DOHH2 (cell line): Measurements from ENCODE around the gene SLC22A14.
"Not testable (repeated sequence)": the region's sequence is repeated elsewhere in the genome, so short reads cannot be mapped to it uniquely, and the experiment has no call there.

Experiments used
- H3F3A ChIP-seq: fragments of 200-600 bp; sonication (generic), shearing (Covaris generic); 2 replicates; pipeline ENCODE4 v1.6.0; 2016; ENCODE audit warnings: antibody characterized with exemption, mild to moderate bottlenecking; ENCODE audit not compliant: control insufficient read depth, insufficient read depth
- H3K27ac ChIP-seq: fragments of 200-600 bp; sonication (generic); 2 replicates; pipeline ENCODE4 v1.5.1; 2014; ENCODE audit warnings: low read depth, mild to moderate bottlenecking, low read length, moderate library complexity
- H3K27me3 ChIP-seq: fragments of 200-600 bp; sonication (generic); 2 replicates; pipeline ENCODE4 v1.6.1; 2014; ENCODE audit warnings: mild to moderate bottlenecking, low read length, mixed read lengths; ENCODE audit not compliant: control insufficient read depth
- H3K36me3 ChIP-seq: fragments of 200-600 bp; sonication (generic); 2 replicates; pipeline ENCODE4 v1.6.1; 2014; ENCODE audit warnings: mild to moderate bottlenecking, low read length, moderate library complexity, mixed read lengths; ENCODE audit not compliant: control insufficient read depth
- H3K4me1 ChIP-seq: fragments of 200-600 bp; sonication (generic); 2 replicates; pipeline ENCODE4 v1.6.1; 2014; ENCODE audit warnings: mild to moderate bottlenecking, low read length, mixed read lengths; ENCODE audit not compliant: control insufficient read depth
- H3K4me2 ChIP-seq: fragments of 200-600 bp; sonication (generic); 2 replicates; pipeline ENCODE4 v1.6.0; 2014; ENCODE audit warnings: mild to moderate bottlenecking, low read length, moderate library complexity
- H3K4me3 ChIP-seq: fragments of 200-600 bp; sonication (generic); 2 replicates; pipeline ENCODE4 v1.5.1; 2014; ENCODE audit warnings: mild to moderate bottlenecking, low read length, mixed read lengths
- H3K79me2 ChIP-seq: fragments of 200-600 bp; sonication (generic); 2 replicates; pipeline ENCODE4 v1.6.1; 2014; ENCODE audit warnings: mild to moderate bottlenecking, low read length, mixed read lengths; ENCODE audit not compliant: control insufficient read depth
- H3K9me2 ChIP-seq: fragments of 200-600 bp; sonication (generic); replicated peaks from 2 replicates; pipeline ENCODE4 v1.6.1; 2014; ENCODE audit warnings: mild to moderate bottlenecking, low read length, mixed read lengths; ENCODE audit not compliant: control insufficient read depth
- H3K9me3 ChIP-seq: fragments of 200-600 bp; sonication (generic); 2 replicates; pipeline ENCODE4 v1.6.1; 2014; ENCODE audit warnings: antibody characterized with exemption, low read length, mixed read lengths; ENCODE audit not compliant: control insufficient read depth, insufficient read depth
- H4K20me1 ChIP-seq: fragments of 200-600 bp; sonication (generic); 2 replicates; pipeline ENCODE4 v1.6.0; 2014; ENCODE audit warnings: low read depth, mild to moderate bottlenecking, antibody characterized with exemption, low read length, moderate library complexity; ENCODE audit not compliant: control insufficient read depth, insufficient read depth
- CTCF ChIP-seq: fragments of 200-600 bp; sonication (generic); IDR thresholded peaks from one replicate; pipeline ENCODE4 v1.5.1; 2014; ENCODE audit warnings: antibody characterized with exemption, mild to moderate bottlenecking, low read depth, low read length; ENCODE audit not compliant: poor library complexity, severe bottlenecking
- EZH2phosphoT487 ChIP-seq: fragments of 200-600 bp; sonication (generic); IDR thresholded peaks from 2 replicates; pipeline ENCODE4 v1.6.1; 2017; ENCODE audit warnings: borderline replicate concordance, mild to moderate bottlenecking, antibody characterized with exemption, low read length, moderate library complexity, mixed read lengths

The SLC22A14 gene

GRCh38 chr3:38283810-38284755, 2.0 kb downstream of the SLC22A14 start:
- Histone ChIP-seq H3K79me2 (no peaks in the 10 kb centered on the region), H3K4me1 (no peaks in the 10 kb centered on the region), H3K27me3 (no peaks in the 10 kb centered on the region), H3K9me3 (no peaks in the 10 kb centered on the region), H3K36me3 (no peaks in the 10 kb centered on the region), H3K4me2 (no peak overlapping the region), H3K4me3 (no peak overlapping the region), H3K27ac (no peak overlapping the region), H4K20me1 (no peaks in the 10 kb centered on the region), H3K9me2 (no peaks in the 10 kb centered on the region), H3F3A (no peaks in the 10 kb centered on the region)
- TF ChIP-seq CTCF (no peak), EZH2phosphoT487 (no peak)

GRCh38 chr3:38284756-38285150, 2.7 kb downstream of the SLC22A14 start:
- H3K4me3 ChIP-seq, result no peak overlapping the region
- no peaks in the 10 kb centered on the region for H3K36me3 ChIP-seq

GRCh38 chr3:38289286-38290217, 7.5 kb downstream of the SLC22A14 start:
- not testable (repeated sequence) for H3F3A ChIP-seq, H3K36me3 ChIP-seq, H3K27ac ChIP-seq, H3K9me2 ChIP-seq, H3K4me3 ChIP-seq, H3K4me2 ChIP-seq, H3K4me1 ChIP-seq, H3K79me2 ChIP-seq, H4K20me1 ChIP-seq, H3K9me3 ChIP-seq, H3K27me3 ChIP-seq

More at GRCh38 chr3:38284756-38285150, 2.7 kb downstream of the SLC22A14 start:
- Histone ChIP-seq H3F3A (no peaks in the 10 kb centered on the region), H4K20me1 (no peaks in the 10 kb centered on the region), H3K9me3 (no peaks in the 10 kb centered on the region), H3K4me2 (no peak overlapping the region), H3K27ac (no peak overlapping the region), H3K27me3 (no peaks in the 10 kb centered on the region), H3K79me2 (no peaks in the 10 kb centered on the region), H3K4me1 (no peaks in the 10 kb centered on the region), H3K9me2 (no peaks in the 10 kb centered on the region)
- TF ChIP-seq EZH2phosphoT487 (no peak), CTCF (no peak)

GRCh38 chr3:38297053-38297452, 15.0 kb downstream of the SLC22A14 start:
- H3F3A ChIP-seq, H3K9me2 ChIP-seq, H3K27me3 ChIP-seq, H3K36me3 ChIP-seq, H3K79me2 ChIP-seq, H3K4me2 ChIP-seq, H3K9me3 ChIP-seq, H4K20me1 ChIP-seq, H3K4me3 ChIP-seq, H3K27ac ChIP-seq, H3K4me1 ChIP-seq: not testable (repeated sequence)
